NCI-H345 (cell line): ENCODE measurements around the gene DLEC1.
"Not testable (repeated sequence)": the region's sequence is repeated elsewhere in the genome, so short reads cannot be mapped to it uniquely, and the experiment has no call there.

Source experiments
- DNase-seq: peaks from one replicate; lab custom pipeline; 2025; lab: John Stamatoyannopoulos, UW

Gene DLEC1

DNA sequence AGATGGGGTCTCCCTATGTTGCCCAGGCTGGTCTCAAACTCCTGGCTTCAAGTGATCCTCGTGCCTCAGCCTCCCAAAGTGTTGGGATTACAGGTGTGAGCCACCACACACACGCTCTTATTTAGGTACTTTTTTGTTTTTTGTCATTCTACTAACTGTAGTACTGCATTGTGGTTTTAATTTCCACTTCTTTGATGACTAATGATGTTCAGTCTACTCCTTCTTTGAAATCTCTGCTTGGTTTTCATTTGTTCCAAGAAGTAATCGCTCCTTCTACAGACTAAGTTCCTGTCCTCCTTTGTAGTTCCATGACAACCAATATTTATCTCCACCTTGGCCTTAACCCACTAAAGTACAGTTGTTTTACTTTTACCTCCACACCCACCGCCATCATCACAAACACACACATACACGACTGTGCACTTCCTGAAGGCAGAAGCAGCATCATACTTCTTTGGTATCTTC is 529 bp upstream of the DLEC1 start:
- no peak for DNase-seq

- DNase-seq: no peak
Measured at GRCh38 chr3:38039899-38040261, 872 bp downstream of the DLEC1 start.

DNA sequence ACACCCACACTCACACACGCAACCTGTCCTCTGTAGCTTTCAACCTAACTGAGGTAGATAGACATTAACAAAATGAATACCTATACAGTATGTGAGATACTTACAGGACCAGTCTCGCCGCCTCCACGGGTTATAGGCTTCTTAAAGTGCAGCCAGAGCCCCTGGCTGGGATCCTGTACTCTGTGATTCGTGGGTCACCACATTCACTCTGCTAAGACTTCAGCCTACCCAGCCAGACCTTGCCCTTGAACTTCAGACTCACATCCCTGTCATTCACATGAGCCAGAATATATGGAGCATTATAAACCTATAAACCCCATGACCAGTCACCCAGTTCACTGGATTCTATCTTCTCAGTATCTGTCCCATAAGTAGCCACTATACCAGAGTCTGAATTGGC is 1.4 kb downstream of the DLEC1 start:
- no peak for DNase-seq

DNA sequence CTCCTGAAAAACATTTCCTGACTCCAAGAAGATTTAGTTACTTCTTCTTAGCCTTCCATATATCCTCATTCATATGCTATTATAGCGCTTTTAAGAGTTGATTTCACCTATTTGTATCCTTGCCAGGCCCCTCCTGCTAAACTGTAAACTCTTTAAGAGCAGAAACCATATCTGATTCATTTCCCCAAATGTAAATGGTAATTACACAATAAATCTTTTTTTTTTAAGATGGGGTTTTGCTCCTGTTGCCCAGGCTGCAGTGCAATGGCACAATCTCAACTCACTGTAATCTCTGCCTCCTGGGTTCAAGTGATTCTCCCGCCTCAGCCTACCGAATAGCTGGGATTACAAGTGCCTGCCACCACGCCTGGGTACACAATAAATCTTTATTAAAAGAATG is 4.5 kb downstream of the DLEC1 start:
- DNase-seq: no peak

DNA sequence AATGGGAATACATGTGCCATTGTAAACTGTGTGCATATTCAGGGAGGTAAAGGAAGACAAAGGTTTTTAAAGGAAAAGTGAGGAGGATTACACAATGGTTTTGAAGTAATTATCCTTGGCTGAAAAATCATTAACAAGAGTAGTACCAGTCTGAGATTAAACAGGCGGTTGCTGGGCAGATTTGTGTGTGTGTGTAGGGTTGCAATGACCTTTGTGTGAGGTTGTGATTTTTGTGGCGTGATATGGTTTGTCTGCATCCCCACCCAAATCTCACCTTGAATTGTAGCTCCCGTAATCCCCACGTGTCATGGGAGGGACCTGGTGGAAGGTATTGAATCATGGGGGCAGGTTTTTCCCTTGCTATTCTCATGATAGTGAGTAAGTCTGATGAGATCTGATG is 7.0 kb downstream of the DLEC1 start:
- DNase-seq: no peak

DNA sequence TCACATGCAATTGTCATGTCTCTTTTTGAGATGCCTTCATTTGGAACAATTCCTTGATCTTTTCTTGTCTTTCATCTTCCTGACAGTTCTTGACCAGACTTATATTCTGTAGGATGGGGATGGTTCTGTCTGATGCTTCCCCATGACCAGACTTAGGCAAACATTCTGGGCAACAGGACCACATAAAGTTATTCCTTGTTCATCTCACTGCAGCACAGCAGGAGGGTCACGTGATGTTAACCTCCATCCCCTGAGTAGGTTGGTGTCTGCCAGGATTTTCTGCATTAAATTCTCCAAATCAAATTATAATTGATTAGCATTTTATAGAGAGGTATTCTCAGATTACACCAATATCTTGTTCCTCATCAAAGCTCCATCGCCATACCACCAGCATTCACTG is 7.8 kb downstream of the DLEC1 start:
- DNase-seq: no peak

DNA sequence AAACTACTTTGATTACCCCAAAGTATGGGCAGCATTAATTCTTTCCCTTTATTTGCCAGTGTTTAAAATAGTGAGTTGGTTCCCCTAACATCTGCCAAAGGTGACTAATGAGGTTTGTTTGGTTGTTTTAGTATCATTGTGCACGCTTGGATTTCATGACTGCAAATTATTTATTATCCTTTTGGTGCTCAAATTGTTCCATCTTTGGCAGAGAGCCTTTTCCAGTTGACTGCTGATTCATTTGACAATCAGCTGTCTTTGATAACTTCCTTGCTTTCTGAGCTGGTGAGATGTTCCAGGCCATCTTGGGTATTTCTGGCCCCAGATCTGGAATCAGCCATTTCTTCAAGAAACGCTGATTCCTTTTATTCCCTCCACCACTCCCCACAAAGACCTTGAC is 8.9 kb downstream of the DLEC1 start:
- no peak for DNase-seq

DNA sequence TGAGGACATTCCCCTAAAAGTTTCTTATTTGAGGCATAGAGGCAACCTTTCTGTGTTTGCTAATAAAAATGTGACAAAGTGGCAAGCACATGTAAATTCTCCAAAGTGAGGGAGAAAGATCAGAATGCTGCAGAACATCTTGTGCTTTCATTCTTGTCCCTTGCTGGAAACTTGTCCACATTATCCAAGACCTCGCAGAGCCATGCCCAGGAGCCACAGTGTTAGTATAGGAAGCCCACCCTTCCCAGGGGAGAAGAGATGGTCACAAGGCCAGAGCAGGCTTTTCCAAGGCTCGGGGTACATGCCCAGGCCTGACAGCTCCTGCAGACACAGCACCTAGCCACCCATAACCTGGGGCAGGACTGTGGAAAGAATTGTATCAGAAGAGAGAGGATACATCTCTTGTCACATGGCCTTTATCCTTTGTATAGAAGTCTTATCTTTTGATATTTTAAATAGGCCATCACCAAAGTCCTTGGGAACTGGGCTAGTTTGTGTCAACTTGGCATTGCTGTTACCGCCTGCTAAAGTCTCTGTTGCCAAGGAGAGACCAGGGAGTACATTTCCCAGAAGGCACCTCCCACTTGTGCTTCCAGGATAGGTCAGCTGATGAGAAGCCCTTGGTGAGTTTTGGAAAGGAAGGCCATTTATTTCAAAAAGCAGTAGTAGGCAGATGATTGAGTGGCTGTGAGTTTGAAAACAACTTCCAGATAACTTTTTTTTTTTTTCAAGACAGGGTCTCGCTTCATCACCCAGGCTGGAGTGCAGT is 10.5 kb downstream of the DLEC1 start:
- no peak for DNase-seq

- DNase-seq: no peak
Measured at GRCh38 chr3:38051131-38051530, 12.1 kb downstream of the DLEC1 start.

GRCh38 chr3:38053286-38053685 is 14.3 kb downstream of the DLEC1 start:
- DNase-seq: not testable (repeated sequence)

- DNase-seq: not testable (repeated sequence)
Measured at GRCh38 chr3:38053813-38054498, 14.9 kb downstream of the DLEC1 start.

GRCh38 chr3:38054499-38055001 is 15.5 kb downstream of the DLEC1 start:
- no peak for DNase-seq

GRCh38 chr3:38059148-38059547 is 20.1 kb downstream of the DLEC1 start:
- DNase-seq: no peak

DNA sequence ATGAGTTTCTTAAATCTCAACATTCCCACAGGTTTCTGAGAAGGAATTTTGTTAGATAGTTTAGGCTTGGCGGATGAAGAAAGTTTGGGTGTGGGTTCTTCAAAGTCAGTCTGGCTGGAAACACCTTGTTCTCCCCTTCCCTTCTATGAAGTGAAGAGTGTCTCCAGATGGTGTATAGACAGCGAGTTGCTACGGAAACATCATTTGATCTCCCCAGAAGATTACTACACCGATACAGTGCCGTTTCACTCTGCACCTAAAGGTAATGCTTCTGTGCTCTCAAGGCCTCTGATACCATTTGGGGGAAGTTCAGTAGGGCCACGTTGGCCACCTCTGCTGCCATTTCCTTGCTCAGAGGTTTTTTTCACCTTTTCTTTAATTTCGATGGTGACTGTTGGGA is 20.6 kb downstream of the DLEC1 start:
- no peak for DNase-seq

DNA sequence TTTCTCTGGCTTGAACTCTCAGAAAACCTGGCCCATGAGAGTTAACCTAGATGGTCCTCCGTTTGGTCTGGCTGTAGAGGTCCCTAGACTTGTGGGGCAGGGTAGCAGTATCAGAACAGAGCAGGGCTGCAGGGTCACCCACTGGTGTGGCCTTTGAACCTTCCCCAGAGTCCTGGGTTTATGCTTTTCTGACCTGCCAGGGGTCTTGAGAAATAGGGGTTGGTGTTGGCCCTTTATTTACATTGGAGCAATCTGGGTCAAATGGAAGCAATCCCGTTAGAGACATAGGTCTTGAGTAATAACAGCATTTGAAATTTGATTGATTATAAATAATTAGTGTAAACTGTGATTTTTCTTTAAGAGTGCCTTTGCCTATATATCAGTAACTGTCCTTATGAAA is 23.8 kb downstream of the DLEC1 start:
- no peak for DNase-seq

DNA sequence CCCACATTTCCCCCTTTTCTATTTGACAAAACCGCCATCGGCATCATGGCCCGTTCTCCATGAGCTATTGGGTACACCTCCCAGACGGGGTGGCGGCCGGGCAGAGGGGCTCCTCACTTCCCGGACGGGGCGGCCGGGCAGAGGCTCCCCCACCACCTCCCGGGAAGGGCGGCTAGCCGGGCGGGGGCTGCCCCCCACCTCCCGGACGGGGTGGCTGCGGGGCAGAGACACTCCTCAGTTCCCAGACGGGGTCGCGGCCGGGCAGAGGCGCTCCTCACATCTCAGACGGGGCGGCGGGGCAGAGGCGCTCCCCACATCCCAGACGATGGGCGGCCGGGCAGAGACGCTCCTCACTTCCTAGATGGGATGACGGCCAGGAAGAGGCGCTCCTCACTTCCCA is 25.4 kb downstream of the DLEC1 start:
- DNase-seq: not testable (repeated sequence)

DNA sequence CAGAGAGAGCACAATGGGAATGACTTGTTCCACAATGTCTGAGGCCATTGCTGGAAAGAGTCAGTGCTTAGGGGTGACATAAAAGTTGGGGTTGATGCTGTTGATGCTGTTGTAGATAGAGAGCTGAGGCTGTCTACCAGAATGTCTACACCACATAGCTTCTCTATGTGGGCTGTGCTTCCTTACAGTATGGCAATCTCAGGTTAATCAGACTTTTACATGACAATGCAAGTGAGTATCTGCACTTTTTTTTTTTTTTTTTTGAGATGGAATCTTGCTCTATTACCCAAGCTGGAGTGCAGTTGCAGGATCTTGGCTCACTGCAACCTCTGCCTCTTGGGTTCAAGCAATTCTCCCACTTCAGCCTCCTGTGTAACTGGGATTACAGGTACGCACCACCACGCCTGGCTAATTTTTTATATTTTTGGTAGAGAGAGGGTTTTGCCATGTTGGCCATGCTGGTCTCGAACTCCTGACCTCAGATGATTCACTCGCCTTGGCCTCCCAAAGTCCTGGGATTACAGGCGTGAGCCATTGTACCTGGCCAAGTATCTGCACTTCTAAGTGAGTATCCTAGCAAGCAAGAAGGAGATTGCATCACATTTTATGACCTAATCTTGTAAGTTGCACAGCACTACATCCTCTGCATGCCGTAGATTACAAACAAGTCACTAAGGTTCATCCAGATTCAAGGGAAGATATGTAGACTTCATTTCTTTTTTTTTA is 28.7 kb downstream of the DLEC1 start:
- no peak for DNase-seq

- DNase-seq: no peak
Measured at GRCh38 chr3:38070013-38070412, 31.0 kb downstream of the DLEC1 start.

GRCh38 chr3:38077073-38077472 is 38.1 kb downstream of the DLEC1 start:
- not testable (repeated sequence) for DNase-seq

DNA sequence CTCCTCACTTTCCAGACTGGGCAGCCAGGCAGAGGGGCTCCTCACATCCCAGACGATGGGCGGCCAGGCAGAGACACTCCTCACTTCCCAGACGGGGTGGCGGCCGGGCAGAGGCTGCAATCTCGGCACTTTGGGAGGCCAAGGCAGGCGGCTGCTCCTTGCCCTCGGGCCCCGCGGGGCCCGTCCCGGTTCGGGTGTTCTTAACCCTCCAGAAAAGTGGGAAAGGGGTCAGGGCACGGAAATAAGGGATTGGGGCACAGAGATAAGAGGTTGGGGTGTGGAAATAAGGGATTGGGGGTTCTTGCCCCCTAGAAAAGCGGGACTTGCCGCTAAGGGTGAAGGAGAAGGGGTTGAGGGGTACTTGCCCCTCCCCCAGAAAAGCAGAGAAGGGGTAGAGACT is 43.3 kb downstream of the DLEC1 start:
- not testable (repeated sequence) for DNase-seq

- DNase-seq: not testable (repeated sequence)
Measured at GRCh38 chr3:38083254-38083653, 44.2 kb downstream of the DLEC1 start.

DNA sequence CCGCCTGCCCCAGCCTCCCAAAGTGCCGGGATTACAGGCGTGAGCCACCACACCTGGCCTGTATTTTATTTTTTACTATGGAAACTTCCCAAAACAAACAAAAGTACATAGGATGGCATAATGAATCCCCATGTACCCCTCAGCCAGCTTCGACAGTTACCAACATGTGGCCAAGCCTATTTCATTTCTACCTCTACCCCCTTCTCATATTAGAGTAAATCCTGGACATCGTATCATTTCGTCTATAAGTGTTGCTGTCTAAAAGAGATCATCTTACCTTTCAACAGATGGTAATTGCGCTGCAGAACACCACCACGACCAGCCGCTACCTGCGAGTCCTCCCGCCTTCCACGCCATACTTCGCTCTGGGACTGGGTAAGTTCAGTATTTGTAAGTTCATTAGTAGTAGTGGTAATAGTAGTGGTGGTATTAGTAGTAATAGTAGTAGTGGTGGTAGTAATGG is 44.9 kb downstream of the DLEC1 start:
- DNase-seq: no peak
